Esophagus mucosa (tissue), 1 donor: Measurements from ENCODE around the gene HHIPL1. TPM values are rescaled to one million over a fixed set of nuclear protein-coding genes. Genes with fewer than 3 reads are reported as not detected.

Source experiments
- ATAC-seq: fragments of 200-7000 bp; cut with Tn5 transposase; one replicate; pipeline ENCODE4 v1.9.1; 2020
- total RNA-seq: library from RNA; stranded (reverse); gene quantifications from one replicate; pipeline ENCODE4 v1.2.4, GENCODE V29; 2023
- donor health status: DM: yes; HTN: yes; CAD: no.

Gene HHIPL1
- total RNA-seq, 1 donor from 2014 or later: 0.28 TPM

DNA sequence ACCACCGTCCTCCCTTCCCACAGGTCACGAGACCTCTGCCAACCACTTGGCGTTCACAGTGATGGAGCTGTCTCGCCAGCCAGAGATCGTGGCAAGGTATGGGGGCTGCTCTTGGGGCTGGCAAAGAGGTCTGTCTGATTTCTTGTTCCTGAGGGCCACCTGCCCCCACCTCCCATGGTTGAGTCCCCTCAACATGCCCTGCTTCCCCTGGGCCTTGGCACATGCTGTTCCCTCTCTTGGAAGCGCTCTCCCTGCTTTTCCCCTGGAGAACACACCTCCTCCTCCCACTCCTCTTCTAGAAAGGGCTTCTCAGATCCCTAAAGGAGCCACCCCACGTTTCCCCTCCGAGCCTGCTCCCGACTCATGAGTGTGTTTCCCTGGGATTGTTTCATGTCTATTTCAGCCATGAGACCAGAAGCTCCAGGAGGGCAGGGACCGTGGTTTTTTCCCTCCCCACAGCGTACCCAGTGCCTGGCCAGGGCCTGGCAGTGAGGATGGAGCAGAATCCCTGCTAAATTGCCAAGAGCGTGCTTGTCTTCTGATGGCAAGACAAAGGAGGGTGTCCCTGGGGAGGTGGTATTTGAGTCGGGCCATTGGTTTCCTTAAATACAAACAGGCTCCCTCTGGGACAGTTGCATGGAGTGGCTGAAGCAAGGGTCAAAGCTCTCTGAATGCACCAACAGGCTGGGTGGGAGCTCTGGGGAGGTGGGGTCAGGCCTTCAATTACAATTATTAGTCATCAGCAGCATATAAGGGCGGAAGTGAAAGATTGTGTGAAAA lies 73.3 kb downstream of the HHIPL1 start:
- no peak for ATAC-seq

GRCh38 chr14:99718811-99719192 lies 73.9 kb downstream of the HHIPL1 start:
- no peak for ATAC-seq

DNA sequence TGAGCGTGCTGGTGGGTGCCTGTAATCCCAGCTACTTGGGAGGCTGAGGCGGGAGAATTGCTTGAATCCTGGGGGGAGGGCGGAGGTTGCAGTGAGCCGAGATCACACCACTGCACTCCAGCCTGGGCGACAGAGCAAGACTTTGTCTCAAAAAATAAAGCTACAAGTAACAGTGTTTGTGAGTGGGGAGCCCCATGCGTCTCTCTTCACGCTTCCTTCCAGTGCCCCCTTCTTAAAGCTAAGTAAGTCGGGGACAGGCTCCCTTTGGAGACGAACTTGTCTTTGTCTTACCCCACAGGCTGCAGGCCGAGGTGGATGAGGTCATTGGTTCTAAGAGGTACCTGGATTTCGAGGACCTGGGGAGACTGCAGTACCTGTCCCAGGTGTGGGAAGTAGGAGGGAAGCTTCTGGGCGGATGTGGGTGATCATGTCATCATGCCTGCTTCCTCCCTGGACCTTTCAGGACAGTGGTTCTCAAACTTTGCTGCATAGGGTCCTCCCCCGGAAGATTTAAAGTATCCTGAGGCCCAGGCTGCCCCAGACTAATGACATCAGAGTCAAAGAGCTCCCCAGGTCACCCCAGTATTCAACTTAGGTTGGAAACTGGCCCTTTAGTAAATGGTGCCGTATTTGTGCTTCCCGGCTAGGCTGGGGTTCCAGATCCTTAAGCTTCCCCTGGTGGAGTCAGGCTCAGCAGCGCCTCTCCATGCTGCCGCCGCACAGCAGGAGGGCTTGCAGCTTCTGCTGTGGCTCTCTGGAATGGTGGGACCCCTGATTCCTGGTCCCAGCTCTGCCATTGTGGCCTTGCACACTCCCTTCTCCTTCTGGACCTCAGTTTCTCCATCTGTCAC lies 76.2 kb downstream of the HHIPL1 start:
- ATAC-seq: no peak

DNA sequence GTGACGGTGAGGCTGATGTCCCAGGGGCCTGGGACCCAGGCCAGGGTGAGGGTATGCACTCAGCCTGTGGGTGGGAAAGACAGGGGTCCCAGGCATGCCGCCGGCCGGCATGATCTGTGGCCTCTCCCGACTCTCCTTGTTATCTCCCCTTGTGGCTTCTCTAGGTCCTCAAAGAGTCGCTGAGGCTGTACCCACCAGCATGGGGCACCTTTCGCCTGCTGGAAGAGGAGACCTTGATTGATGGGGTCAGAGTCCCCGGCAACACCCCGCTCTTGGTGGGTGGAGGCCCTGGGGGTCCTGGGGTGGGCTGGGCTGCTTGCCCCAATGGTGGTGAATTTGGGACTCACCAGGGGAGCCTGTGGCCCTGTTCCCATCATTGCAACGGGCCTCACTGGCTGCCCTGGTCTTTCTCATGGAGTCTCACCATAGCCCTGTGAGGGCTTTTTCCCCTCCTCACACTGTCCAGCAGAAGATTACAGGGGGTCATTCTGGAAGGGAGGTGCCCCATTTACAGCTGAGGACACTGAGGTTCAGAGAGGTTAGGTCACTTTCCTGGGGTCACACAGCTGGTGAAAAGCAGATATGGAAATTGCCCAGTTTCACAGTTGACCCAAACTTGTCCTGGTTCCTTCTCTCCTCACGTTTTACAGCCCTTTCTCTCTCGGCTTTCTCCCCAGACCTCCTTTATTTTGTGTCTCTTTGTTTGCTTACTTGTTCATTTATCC lies 77.0 kb downstream of the HHIPL1 start:
- no peak for ATAC-seq

DNA sequence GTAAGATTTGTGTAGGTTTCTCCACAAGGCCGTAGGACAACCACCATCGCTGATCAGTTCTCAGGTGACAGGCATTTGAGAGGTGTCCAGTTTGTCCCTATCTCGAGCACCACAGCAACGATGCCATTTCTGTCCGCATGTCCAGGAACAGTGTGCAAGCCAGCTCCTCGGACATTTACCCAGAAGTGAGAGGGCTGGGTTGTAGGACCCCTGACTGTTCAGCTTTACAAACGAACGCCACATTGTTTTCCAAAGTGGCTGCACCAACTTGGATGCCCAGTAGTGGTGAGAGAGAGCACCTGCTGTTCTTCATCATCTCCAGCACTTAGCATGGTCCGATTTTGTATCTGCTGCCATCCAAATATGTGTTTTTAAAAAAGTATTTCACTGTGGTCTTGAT lies 77.8 kb downstream of the HHIPL1 start:
- ATAC-seq: no peak

DNA sequence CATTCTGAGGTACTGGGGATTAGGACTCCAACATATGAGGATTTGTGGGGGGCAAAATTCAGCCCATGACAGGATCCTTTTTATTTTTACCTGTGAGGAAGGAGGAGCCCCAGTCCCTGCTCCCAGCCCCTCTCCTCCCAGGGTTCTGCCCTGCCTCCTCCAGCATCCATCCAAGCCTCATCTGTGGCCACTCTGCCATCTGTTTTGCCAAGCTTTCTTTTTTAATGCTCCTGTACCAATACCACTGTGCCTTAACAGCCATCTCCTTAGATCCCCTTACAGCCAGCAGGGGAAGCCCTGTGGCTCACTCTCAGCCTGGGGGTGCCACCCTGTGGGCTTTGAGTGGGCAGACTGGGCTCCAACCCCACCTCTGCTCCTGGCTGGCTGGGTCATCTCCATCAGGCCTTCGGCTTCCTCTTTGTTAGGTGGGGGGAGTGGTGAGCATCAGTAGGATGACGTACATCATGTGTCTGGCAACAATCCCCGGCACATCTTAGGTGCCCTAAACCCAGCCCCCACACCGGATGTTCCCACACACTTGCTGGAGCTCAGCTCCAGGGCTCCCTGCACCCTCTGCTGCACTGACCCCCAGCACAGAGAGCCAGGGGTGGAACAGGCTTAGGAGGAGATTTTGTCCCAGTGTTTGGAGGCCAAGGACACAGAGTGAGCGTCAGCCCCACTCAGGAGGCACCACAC lies 79.4 kb downstream of the HHIPL1 start:
- ATAC-seq: no peak

DNA sequence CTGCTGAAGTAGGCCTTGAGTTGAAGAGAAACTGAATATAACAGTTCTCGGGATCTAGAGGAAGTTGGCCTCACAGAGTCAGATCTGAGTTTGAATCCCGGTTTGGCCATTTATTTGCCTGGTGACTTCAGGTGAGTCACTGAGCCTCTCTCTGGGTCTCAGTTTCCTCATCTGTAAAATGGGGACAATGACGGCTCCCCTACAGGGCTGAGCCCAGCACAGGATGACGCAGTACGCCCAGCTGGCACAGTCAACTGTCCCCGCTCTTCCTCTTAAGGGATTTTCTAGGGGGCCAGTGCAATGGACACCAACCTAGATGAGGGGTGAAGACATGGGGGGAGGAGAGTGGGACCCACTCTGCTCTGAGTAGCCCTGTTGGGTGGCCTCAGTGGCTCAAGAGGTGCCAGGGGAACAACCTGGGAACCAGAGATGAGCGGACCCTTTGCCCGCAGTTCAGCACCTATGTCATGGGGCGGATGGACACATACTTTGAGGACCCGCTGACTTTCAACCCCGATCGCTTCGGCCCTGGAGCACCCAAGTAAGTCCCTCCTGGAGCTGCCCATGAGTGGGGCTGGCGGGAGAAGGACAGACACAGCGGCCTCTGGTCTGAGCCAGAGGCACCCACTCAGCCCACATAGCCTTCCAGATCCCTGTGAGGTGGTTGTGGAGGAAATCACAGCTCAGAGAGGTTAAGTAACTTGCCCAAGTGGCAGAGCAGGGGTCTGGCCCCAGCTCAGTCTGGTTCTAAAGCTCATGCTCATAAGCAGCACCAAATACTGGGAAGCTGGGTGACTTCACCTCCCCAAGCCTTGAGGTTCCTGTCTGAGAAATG lies 80.2 kb downstream of the HHIPL1 start:
- ATAC-seq: no peak

DNA sequence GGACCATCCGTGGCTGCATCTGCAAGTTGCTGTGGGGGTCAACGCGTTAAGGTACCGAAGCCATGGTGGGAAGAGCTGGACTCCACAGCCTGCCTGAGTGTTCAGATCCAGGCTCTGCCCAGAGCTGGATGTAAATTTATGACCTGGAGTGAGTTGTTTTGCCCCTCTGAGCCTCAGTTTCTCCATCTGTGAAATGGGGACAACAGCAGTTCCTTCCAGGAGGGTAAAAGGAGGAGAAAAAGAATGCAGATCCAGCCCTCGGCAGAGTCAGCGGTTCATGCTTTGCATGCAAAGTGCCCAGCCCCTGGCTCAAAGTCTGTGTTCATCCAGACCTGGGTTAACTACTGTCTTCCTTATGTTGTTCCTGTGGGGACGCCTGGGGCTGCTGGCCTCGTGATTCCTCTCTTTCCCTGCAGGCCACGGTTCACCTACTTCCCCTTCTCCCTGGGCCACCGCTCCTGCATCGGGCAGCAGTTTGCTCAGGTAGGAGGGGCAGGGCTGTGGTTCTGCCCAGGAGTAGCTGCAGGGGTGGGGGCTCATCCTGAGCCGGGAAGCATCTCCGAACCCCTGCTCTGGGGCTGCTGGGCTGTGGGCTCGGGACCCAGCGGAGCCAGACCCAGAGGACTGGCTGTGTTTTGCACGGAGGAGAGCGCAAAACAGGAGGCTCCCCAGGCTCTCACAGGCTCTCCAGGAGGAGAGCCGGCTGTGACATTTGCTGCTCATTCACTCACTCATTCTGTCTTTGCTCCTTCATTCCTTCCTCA lies 81.0 kb downstream of the HHIPL1 start:
- ATAC-seq: no peak

GRCh38 chr14:99726538-99727095 lies 81.7 kb downstream of the HHIPL1 start:
- no peak for ATAC-seq

DNA sequence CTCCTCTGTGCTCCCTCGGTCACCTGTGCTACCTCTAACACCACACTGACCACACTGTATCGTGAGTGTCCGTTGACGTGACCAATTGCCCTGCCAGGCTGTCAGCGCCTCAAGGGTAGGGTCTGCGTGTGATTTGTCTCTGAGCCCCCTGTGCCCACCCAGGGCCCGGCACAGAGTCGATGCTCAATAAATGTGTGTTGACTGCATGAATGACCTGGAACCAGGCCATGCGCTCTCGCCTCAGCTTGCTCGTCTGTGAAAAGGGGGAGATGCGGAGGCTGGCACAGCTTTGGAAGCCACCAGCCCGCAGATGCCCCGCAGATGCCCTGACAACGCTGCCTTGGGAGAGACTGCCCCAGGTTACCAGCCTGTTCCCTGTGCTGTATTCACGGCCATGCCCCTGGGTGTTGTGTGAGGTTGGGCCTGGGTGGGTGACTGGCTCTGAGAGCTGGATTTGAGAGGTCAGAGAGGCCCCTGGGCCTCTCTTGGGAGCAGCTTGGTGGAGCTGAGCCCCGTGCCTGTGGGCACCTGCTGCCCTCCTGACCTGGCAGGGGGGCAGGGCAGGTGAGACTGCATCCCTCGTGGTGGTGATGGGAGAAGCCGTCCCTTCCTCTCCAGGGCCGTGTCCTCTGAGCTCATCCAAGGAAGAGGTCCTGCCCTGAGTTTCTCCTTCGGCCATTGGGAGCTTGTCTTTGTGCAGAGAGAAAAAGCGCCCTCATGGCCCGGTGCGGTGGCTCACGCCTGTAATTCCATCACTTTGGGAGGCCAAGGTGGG lies 82.4 kb downstream of the HHIPL1 start:
- ATAC-seq: no peak

GRCh38 chr14:99728231-99728920 lies 83.4 kb downstream of the HHIPL1 start:
- ATAC-seq: no peak

DNA sequence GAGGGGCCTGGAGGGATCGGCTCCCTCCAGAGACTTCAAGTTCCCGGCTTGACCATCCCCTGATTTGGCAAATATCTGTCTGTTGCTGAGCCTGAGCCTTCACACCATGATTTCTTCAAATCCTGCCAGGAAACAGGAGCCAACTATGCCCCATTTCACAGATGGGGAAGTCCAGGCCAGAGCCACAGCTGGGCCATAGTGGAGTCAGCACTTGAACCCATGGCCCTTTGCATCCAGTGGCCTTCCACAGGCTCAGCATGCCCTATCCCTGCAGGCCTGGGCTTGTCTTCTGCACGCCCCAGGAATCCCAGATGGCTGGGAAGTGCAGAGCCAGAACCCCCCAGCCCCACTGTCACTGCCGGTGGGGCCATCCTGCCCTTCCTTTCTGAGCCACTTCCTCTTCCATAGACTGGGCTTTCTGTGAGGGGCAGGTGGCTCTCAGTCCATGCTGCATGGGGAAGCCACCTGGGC lies 84.1 kb downstream of the HHIPL1 start:
- ATAC-seq: no peak

Other genes starting within 250 kb of the HHIPL1 start
- 29.9 TPM for gene SETD3, start 164.3 kb upstream of the HHIPL1 start, total RNA-seq
- 37.1 TPM for gene CCNK, start 163.7 kb upstream of the HHIPL1 start, total RNA-seq
- 50.2 TPM for gene CCDC85C, start 40.9 kb upstream of the HHIPL1 start, total RNA-seq
- not detected for gene CYP46A1, start 39.2 kb downstream of the HHIPL1 start, total RNA-seq
- gene EML1, start 148.3 kb downstream of the HHIPL1 start, total RNA-seq: 6.0 TPM